HepG2 (cell line): ENCODE results near the gene AHSA1. TPM values are rescaled to one million over a fixed set of nuclear protein-coding genes. Genes with fewer than 3 reads are reported as not detected.

Source experiments
- ARHGAP35 ChIP-seq: sonication (generic); formaldehyde crosslinking; IDR thresholded peaks from 2 replicates; pipeline ENCODE4 v1.9.0; 2022; ENCODE audit warnings: mild to moderate bottlenecking, inconsistent platforms, moderate library complexity, missing genetic modification reagents, borderline replicate concordance
- CSRNP2 ChIP-seq: sonication (generic); formaldehyde crosslinking; conservative IDR thresholded peaks from 2 replicates; pipeline ENCODE4 v1.8.0; 2022; ENCODE audit warnings: low read depth, missing genetic modification reagents
- GMEB2 ChIP-seq: IDR thresholded peaks from 2 replicates; pipeline ENCODE4 v1.6.1; 2016; ENCODE audit warnings: missing biosample characterization, missing genetic modification reagents, low read depth
- IRF2 ChIP-seq: IDR thresholded peaks from 2 replicates; pipeline ENCODE4 v1.6.1; 2018; ENCODE audit warnings: missing genetic modification reagents, missing compliant biosample characterization
- NCOA2 ChIP-seq: sonication (generic); formaldehyde crosslinking; IDR thresholded peaks from 2 replicates; pipeline ENCODE4 v1.8.0; 2022; ENCODE audit warnings: inconsistent platforms
- NONO ChIP-seq, 2 experiments: fragments of 450-650 bp in 1 of 2; sonication (generic) in 1 of 2; formaldehyde crosslinking in 1 of 2; IDR thresholded peaks in 1 of 2; conservative IDR thresholded peaks in 1 of 2; 2 replicates each; pipeline versions ENCODE4 v1.6.1 to v1.8.0; 2017 to 2022; ENCODE audit warnings: mild to moderate bottlenecking in 1 of 2, missing genetic modification reagents in 1 of 2, moderate library complexity in 1 of 2
- SMAD1 ChIP-seq: sonication (generic); formaldehyde crosslinking; IDR thresholded peaks from 2 replicates; pipeline ENCODE4 v1.4.0; 2020; ENCODE audit warnings: missing genetic modification reagents, low read depth, mild to moderate bottlenecking, borderline replicate concordance
- SMYD3 ChIP-seq: sonication (generic); formaldehyde crosslinking; IDR thresholded peaks from 2 replicates; pipeline ENCODE4 v1.8.1; 2023; ENCODE audit warnings: mild to moderate bottlenecking, missing genetic modification reagents
- TBP ChIP-seq: sonication (generic); formaldehyde crosslinking; IDR thresholded peaks from 2 replicates; pipeline ENCODE4 v1.5.0; 2020; ENCODE audit warnings: missing genetic modification reagents
- TEF ChIP-seq: sonication (generic); formaldehyde crosslinking; IDR thresholded peaks from 2 replicates; pipeline ENCODE4 v1.5.0; 2020; ENCODE audit warnings: missing genetic modification reagents
- ZMYM4 ChIP-seq: sonication (generic); formaldehyde crosslinking; IDR thresholded peaks from 2 replicates; pipeline ENCODE4 v1.8.1; 2023; ENCODE audit warnings: mild to moderate bottlenecking, missing genetic modification reagents
- ZNF230 ChIP-seq: sonication (generic); formaldehyde crosslinking; IDR thresholded peaks from 2 replicates; pipeline ENCODE4 v1.4.0; 2020; ENCODE audit warnings: mild to moderate bottlenecking, missing genetic modification reagents
- ZNF263 ChIP-seq: sonication (generic); formaldehyde crosslinking; IDR thresholded peaks from 2 replicates; pipeline ENCODE4 v1.4.0; 2020; ENCODE audit warnings: missing genetic modification reagents
- ZNF652 ChIP-seq: IDR thresholded peaks from 2 replicates; pipeline ENCODE4 v1.6.1; 2016; ENCODE audit warnings: low read depth, borderline replicate concordance
- ZNF746 ChIP-seq: sonication (generic); formaldehyde crosslinking; IDR thresholded peaks from 2 replicates; pipeline ENCODE4 v1.8.0; 2022; ENCODE audit warnings: mild to moderate bottlenecking, missing genetic modification reagents
- polyA plus RNA-seq, 8 experiments: library from polyadenylated mRNA; depleted of rRNA in 3 of 8; stranded (reverse) in 7 of 8; unstranded in 1 of 8; fragments of >200 nt; fragmentation: Illumina TruSeq in 4 of 8; extraction: Trizol in 4 of 8; gene quantifications; 2 replicates each; pipeline versions ENCODE4 v1.2.1 to v1.2.3, GENCODE V29; 2011 to 2016; ENCODE audit warnings: low read depth in 4 of 8, missing spikeins in 1 of 8, mixed read lengths in 1 of 8; ENCODE audit not compliant: insufficient read depth in 1 of 8
- total RNA-seq, 5 experiments: library from RNA; depleted of rRNA; stranded (reverse); fragments of >200 nt; fragmentation: Illumina TruSeq; extraction: Trizol; gene quantifications; 2 replicates each; pipeline ENCODE4 v1.2.3, GENCODE V29; 2016; ENCODE audit warnings: low read depth in 1 of 5
- TF ChIP-seq, protein P1 (sequence below): sonication (generic); formaldehyde crosslinking; IDR thresholded peaks from 2 replicates; pipeline ENCODE4 v1.4.0; 2020; ENCODE audit warnings: mild to moderate bottlenecking, low read depth, missing genetic modification reagents
- TF ChIP-seq, protein P2 (sequence below): sonication (generic); formaldehyde crosslinking; IDR thresholded peaks from 2 replicates; pipeline ENCODE4 v1.5.0; 2020; ENCODE audit warnings: mild to moderate bottlenecking, missing genetic modification reagents, borderline replicate concordance

AHSA1 gene
- total and polyA plus RNA-seq, 2 of the 13 experiments (the other 11 are each of a cell fraction or from before 2014, with no cell fraction given) = 113 to 241 TPM

DNA sequence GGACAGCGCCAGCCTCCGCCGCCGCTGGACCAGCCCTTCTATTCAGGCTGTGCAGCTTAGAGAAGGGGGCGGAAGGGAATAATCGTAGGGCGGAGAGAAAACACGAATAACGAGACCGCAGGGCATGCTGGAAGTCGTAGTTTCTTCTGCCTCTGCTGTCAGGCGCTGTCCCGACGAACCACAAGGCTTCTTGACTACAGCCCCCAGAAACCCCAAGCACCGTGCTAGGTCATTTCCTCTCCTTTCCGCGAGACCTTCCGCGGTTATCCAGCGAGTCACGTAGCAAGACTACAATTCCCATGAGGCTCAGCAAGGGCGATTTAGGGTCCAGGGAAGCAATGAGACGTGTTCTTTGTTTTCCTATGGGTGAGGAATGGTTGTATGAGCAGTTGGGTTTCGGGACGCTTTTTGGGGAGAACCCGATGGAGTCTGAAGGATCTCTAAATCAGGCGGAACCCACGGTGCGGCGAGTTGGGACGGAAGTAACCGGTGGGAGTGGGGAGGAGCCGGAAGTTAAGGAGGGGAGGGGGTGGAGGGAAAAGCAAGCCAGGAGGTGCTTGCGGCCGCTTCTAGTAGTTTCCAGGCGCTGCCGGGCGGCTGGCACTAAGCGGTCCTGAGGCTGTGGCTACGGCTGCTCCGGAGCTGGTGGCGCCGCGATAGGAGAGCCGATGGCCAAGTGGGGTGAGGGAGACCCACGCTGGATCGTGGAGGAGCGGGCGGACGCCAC lies at the start of gene AHSA1, which contains the start of gene VIPAS39 (continued):
- TF ChIP-seq, protein P1, sequence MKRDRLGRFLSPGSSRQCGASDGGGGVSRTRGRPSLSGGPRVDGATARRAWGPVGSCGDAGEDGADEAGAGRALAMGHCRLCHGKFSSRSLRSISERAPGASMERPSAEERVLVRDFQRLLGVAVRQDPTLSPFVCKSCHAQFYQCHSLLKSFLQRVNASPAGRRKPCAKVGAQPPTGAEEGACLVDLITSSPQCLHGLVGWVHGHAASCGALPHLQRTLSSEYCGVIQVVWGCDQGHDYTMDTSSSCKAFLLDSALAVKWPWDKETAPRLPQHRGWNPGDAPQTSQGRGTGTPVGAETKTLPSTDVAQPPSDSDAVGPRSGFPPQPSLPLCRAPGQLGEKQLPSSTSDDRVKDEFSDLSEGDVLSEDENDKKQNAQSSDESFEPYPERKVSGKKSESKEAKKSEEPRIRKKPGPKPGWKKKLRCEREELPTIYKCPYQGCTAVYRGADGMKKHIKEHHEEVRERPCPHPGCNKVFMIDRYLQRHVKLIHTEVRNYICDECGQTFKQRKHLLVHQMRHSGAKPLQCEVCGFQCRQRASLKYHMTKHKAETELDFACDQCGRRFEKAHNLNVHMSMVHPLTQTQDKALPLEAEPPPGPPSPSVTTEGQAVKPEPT = no peak
- no peak for TF ChIP-seq ZNF652
- TF ChIP-seq NONO (IDR thresholded peaks at IDR 0.05) = no peak
- no peak for TF ChIP-seq NONO (CRISPR knock-in tag; conservative IDR thresholded peaks at IDR 0.05)
- TF ChIP-seq TEF (CRISPR knock-in tag) = no peak
- TF ChIP-seq, protein P2, sequence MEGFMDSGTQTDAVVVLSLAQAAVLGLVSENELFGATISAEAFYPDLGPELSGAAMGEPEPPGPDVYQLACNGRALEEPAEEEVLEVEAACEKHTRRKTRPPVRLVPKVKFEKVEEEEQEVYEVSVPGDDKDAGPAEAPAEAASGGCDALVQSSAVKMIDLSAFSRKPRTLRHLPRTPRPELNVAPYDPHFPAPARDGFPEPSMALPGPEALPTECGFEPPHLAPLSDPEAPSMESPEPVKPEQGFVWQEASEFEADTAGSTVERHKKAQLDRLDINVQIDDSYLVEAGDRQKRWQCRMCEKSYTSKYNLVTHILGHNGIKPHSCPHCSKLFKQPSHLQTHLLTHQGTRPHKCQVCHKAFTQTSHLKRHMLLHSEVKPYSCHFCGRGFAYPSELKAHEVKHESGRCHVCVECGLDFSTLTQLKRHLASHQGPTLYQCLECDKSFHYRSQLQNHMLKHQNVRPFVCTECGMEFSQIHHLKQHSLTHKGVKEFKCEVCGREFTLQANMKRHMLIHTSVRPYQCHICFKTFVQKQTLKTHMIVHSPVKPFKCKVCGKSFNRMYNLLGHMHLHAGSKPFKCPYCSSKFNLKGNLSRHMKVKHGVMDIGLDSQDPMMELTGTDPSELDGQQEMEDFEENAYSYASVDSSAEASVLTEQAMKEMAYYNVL (CRISPR knock-in tag) = peak; percentile 37; the same call in 1 of the 2 replicates
- TF ChIP-seq GMEB2 (CRISPR knock-in tag) = peak; percentile 50; the same call in 1 of the 2 replicates
- TF ChIP-seq TBP = peak; percentile 97; the same call in 1 of the 2 replicates
- TF ChIP-seq NCOA2 = no peak
- no peak; the same call in 1 of the 2 replicates for TF ChIP-seq ZMYM4 (CRISPR knock-in tag)
- TF ChIP-seq ARHGAP35 (CRISPR knock-in tag) = 0 out of 2 replicates have a peak, but pooled peaks have one; percentile 47
- TF ChIP-seq ZNF746 (CRISPR knock-in tag) = no peak; the same call in 1 of the 2 replicates
- TF ChIP-seq SMYD3 = peak; percentile 20; the same call in 1 of the 2 replicates
- peak; percentile 5 for TF ChIP-seq IRF2
- TF ChIP-seq ZNF263 (CRISPR knock-in tag) = no peak
- TF ChIP-seq CSRNP2 = no peak
- no peak for TF ChIP-seq ZNF230 (CRISPR knock-in tag)
- no peak for TF ChIP-seq SMAD1
